Mononuclear cell (primary cell): Measurements from ENCODE around the gene CCDC172. TPM values are rescaled to one million over a fixed set of nuclear protein-coding genes. Genes with fewer than 3 reads are reported as not detected.

ENCODE experiments used
- H3K27me3 ChIP-seq: 2 replicates; pipeline ENCODE4 v1.6.0; 2011; ENCODE audit warnings: low read length, control low read depth; ENCODE audit not compliant: insufficient read depth
- H3K4me1 ChIP-seq: 2 replicates; pipeline ENCODE4 v1.5.1; 2011; ENCODE audit warnings: mild to moderate bottlenecking, low read length, control low read depth; ENCODE audit not compliant: insufficient read depth
- H3K4me3 ChIP-seq: 2 replicates; pipeline ENCODE4 v1.5.1; 2011; ENCODE audit warnings: mild to moderate bottlenecking, low read length, moderate library complexity
- H3K9me3 ChIP-seq: 2 replicates; pipeline ENCODE4 v1.5.1; 2011; ENCODE audit warnings: low read depth, mild to moderate bottlenecking, control low read depth, low read length
- total RNA-seq: library from RNA; depleted of rRNA; stranded (reverse); fragments of >200 nt; gene quantifications from one replicate; pipeline ENCODE4 v1.2.3, GENCODE V29; 2012

CCDC172 gene
- total RNA-seq, 1 donor = not detected

DNA sequence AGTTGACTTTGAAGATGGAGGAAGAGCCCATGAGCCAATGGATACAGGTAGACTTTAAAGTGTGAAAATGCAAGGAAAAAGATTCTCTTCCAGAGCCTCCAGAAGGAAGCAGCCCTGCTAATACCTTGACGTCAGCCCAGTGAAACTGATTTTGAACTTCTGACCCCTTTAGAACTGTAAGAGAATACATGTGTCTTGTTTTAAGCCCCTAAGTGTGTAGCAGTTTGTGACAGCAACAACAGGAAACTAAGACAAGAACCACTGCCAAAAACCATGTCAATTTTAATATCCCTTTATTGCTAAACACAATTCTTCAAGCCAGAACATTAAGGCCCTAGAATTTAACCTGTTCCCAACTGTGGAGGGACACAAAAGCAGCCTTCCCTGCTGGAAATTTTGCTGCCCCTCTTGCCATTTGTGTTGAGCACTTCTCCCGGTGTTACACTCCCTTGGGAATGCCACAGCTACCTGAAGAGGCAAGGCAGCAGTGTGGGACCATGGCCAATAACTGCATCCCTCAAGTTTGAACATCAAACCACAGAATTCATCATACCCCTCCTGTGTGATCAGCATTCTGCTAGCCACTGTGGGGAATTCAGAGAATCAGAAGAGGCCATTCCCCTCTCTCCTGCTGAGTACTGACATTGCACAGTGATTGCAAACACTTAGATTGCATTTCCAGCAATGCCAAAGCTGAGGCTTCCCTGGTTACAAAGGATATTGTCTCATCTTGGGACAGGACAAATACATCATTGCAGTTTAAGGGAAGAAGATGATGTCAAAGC is 12.3 kb upstream of the CCDC172 start:
- Histone ChIP-seq H3K4me1 (no peaks in the 10 kb centered on the region), H3K4me3 (no peak overlapping the region), H3K9me3 (no peaks in the 10 kb centered on the region), H3K27me3 (no peaks in the 10 kb centered on the region)

DNA sequence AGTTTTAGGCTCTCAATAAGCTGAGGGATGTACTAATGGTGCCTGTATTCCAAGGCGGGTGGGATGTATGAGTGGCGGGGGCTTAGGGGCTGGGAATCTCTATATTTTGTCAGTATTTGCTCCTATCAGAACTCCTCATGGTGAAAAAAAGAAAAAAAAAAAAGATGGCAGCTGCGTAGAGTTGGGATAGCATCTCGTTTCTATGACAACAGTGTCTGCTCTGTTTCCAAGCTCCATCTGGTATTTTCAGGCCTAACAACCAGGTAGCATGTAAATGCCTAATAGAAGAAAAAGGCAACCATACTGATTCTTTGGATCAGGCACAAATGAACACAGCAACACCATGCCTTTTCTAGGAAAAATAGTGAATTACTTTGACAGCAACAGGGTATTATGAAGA is 11.7 kb upstream of the CCDC172 start:
- no peaks in the 10 kb centered on the region for H3K4me1 ChIP-seq
- H3K9me3 ChIP-seq = no peaks in the 10 kb centered on the region
- H3K27me3 ChIP-seq = no peaks in the 10 kb centered on the region
- H3K4me3 ChIP-seq = no peak overlapping the region

DNA sequence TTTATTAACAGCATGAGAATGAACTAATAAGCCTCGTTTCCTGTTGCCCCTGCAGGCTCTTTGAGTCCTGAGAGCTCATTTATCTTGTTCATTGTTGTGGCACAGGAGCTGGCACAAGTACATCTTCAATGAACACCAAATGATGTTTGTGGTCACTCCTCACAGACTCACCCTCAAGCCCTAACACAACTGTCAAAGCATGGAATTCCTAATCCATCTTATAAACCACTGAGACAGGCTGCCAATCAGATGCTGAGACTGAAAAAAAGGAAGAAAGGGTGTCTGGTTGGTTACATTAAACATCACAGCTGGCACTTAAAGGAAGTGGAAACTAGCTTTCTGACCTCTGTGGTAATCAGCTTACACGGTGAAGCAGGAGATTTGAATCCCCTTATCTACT is 7.7 kb upstream of the CCDC172 start:
- Histone ChIP-seq H3K9me3 (no peaks in the 10 kb centered on the region), H3K27me3 (no peaks in the 10 kb centered on the region), H3K4me1 (no peaks in the 10 kb centered on the region), H3K4me3 (no peak overlapping the region)

DNA sequence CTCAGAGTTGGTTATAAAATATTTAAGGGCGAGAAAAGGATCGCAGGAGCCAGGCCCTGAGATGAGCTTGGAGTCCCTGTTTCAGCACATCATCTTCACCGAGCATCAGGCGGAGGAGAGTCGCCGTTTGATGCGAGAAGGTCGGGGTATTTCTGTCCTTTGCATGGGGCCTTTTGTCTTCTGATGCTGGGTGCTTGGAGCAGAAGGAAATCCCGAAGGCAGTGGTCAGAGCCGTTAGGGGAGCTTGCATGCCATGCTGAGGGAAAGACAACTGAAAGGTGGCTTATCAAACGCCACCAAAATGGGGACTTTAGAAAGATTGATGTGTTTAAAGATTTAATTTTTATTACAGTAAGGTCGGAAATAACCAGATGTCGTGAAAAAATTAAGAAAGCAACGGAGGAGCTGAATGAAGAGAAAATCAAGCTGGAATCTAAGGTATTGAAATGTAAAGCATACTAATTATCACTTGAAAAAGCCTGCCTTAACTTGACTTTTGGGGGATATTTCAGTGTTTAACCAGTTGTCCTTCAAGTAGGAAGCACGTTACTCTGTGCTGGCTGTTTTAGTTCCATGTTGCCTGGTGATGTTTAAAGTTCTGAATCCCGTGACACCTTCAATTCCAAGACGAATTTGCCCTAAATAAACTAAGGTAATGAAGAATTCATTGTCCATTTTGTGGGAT is 845 bp downstream of the CCDC172 start:
- no peaks in the 10 kb centered on the region for H3K27me3 ChIP-seq
- H3K4me3 ChIP-seq = no peak overlapping the region
- H3K9me3 ChIP-seq = no peaks in the 10 kb centered on the region
- no peaks in the 10 kb centered on the region for H3K4me1 ChIP-seq

DNA sequence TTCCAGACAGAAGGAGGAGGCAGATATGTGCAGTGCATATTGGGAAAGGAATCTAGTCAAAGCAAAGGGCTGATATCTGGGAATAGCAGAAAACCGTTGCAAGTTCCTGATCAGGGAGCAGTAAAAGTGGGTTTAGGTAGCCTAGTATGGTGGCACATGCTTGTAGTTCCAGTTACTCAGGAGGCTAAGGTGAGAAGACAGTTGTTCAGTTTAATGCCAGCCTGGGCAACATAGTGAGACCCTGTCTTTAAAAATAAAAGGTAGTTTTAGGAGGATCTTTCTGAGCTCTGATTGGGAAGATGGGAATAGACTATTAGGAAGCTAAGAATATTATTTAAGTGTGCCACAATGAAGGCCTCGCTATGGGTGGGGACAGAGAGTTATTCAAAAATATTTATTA is 1.7 kb downstream of the CCDC172 start:
- Histone ChIP-seq H3K9me3 (no peaks in the 10 kb centered on the region), H3K4me3 (no peak overlapping the region), H3K4me1 (no peaks in the 10 kb centered on the region), H3K27me3 (no peaks in the 10 kb centered on the region)

DNA sequence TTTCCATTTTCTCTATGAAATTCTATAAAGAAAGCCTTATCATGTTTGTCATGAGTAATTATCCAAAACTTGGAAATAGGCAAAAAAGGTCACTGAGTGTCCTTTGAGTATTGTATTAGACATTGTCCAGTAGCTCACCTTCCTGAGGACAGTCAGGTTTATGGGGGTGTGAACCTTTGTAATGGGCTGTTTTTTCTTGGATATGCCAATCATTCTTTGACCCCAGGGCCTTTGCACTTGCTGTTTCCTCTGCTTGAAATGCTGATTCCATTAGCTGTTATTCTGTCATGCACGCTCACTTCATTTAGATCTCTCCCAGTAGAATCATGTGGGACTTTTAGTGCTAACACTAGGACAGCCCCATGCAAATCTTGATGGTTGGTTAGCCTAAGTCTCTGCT is 4.9 kb downstream of the CCDC172 start:
- no peaks in the 10 kb centered on the region for H3K27me3 ChIP-seq
- no peaks in the 10 kb centered on the region for H3K4me1 ChIP-seq
- no peak overlapping the region for H3K4me3 ChIP-seq
- no peaks in the 10 kb centered on the region for H3K9me3 ChIP-seq

DNA sequence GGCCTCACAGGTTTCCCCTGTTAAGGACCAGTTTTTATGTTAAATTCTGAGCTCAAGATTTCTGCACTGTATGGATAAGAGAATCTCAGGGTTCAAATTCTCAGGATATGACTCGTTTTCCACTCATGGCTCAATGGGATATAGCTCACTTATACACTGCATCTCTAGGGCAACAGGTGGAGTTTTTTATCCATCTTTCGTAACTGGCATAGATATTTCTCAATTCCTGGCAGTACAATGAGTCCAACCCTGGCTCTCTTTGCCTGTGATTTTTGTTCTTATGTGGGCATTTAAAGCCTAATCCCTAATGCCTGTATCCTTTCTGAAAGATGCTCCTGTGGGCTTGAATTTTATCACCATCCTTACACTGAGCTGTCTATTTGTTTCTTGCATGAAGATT is 7.6 kb downstream of the CCDC172 start:
- Histone ChIP-seq H3K9me3 (no peaks in the 10 kb centered on the region), H3K4me3 (no peak overlapping the region), H3K4me1 (no peaks in the 10 kb centered on the region), H3K27me3 (no peaks in the 10 kb centered on the region)

DNA sequence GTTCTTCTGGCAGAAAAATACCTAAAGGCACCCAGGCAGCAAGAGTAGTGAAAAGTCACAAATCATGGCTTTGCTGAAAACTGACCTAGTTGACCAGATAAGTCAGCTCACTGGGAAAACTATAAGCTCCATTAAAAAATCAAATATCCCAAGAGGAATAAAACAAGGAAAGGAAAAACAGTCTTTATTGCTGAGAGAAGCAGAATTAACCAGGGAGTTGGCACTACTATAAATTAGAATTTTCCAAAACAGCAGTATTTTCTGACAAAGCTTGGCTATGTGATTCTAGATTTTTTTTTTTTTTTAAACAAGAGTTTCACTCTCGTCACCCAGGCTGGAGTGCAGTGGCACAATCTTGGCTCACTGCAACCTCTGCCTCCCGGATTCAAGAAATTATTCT is 12.6 kb downstream of the CCDC172 start:
- H3K9me3 ChIP-seq = no peaks in the 10 kb centered on the region
- no peaks in the 10 kb centered on the region for H3K4me1 ChIP-seq
- H3K27me3 ChIP-seq = no peaks in the 10 kb centered on the region
- no peak overlapping the region for H3K4me3 ChIP-seq

DNA sequence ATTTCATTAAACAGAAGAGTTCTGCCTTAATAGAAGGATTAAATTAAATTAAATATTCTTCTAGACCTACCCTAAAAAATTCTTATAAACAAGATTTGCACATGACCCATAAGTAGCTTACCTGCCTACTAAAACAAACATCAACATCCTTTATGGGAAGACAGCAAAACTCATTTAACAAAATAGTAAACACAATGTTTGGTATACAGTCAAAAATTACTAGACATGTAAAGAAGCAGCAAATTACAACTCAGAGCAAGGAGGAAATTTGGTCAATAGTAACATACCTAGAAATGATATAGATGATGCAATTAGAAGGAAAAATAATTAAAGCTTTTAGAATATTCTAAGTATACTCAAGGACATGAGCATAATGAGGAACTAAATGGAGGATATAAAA is 27.9 kb downstream of the CCDC172 start:
- Histone ChIP-seq H3K4me3 (no peak overlapping the region), H3K27me3 (no peaks in the 10 kb centered on the region), H3K4me1 (no peaks in the 10 kb centered on the region), H3K9me3 (no peaks in the 10 kb centered on the region)

DNA sequence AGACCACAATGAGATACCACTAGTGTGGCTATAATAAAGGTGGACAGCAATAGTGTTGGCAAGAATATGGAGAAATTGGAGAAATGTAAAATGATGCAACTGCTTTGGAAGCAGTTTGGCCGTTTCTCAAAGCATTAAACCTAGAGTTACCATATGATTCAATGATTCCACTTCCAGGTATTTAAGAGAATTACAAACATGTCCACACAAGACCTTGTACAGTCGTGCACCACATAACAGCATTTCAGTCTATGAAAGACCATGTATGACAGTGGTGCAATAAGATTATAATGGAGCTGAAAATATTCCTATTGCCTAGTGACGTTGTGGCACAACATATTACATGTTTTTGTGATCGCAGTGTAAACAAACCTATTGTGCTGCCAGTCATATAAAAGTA is 29.6 kb downstream of the CCDC172 start:
- Histone ChIP-seq H3K4me3 (no peak overlapping the region), H3K9me3 (no peaks in the 10 kb centered on the region), H3K4me1 (no peaks in the 10 kb centered on the region), H3K27me3 (no peaks in the 10 kb centered on the region)

DNA sequence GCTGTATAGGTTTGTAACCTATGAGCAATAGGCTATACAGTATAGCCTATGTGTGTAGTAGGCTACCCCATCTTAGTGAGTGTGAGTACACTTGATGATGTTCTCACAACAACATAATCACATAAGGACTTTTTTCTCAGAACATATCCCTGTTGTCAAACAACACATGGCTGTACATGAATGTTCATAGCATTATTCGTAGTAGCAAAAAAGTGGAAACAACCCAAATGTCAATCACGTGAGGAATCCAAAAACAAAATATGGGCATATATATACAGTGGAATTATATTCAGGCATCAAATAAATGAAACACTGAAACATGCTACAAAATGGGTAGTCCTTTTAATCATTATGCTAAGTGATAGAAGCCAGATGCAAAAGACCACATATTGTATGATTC is 31.1 kb downstream of the CCDC172 start:
- Histone ChIP-seq H3K4me1 (no peaks in the 10 kb centered on the region), H3K4me3 (no peak overlapping the region), H3K9me3 (no peaks in the 10 kb centered on the region), H3K27me3 (no peaks in the 10 kb centered on the region)

DNA sequence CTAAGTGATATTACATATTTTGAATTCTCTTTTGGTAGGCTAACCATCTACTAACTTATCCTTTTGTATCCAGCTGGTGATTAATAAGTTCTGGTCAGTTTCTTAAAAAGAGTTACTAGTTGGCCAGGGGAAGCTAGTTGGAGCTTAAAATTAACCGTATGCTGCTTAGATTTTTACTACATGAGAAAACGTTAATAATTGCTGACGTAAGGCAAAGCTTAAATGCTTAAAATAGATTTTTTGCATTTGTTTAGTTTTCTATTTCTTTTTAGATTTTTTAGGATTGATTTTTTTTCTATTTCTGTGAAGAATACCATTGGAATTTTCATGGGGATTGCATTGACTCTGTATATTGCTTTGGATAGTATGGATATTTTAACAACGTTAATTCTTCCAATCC is 32.6 kb downstream of the CCDC172 start:
- Histone ChIP-seq H3K27me3 (no peaks in the 10 kb centered on the region), H3K9me3 (no peaks in the 10 kb centered on the region), H3K4me1 (no peaks in the 10 kb centered on the region), H3K4me3 (no peak overlapping the region)

DNA sequence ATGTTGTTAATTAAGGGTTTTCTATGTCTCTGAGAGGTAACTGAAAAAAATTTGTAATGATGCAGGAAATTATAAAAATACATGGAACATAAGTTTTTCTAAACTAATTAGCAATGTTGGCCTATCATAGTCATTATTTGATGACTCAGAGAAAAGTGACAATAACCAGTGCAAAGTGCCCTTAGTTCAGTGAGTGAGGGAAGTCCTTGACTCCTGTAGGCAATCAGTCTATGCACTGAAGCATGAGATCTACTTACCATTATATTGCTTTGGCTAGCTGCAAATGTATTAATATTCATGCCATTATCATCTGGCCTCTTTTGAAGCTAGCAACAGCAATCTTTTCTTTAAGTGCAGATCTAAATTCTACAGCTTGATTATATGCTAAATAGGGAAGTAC is 40.6 kb downstream of the CCDC172 start:
- Histone ChIP-seq H3K9me3 (no peaks in the 10 kb centered on the region), H3K4me3 (no peak overlapping the region), H3K27me3 (no peaks in the 10 kb centered on the region), H3K4me1 (no peaks in the 10 kb centered on the region)

DNA sequence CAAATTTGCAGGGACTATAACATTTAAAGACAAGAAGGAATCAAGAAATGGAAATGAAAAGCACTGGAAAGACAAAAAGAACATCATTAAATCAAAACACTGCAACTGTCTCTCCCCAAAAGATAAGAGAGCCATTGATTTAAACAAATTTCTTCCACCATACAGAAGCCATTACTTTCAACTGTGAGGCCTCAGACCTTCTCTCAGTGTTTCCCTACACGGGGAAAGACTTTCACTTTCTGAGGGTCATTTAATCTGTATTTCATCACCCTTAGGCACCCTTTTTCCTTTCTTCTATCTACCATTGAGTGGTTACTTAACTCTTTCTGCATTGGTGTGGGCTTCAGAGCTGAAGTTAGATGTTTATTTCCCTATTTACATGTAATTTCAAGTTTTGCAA is 47.5 kb downstream of the CCDC172 start:
- H3K4me1 ChIP-seq = no peaks in the 10 kb centered on the region
- H3K4me3 ChIP-seq = no peak overlapping the region
- no peaks in the 10 kb centered on the region for H3K9me3 ChIP-seq
- no peaks in the 10 kb centered on the region for H3K27me3 ChIP-seq

DNA sequence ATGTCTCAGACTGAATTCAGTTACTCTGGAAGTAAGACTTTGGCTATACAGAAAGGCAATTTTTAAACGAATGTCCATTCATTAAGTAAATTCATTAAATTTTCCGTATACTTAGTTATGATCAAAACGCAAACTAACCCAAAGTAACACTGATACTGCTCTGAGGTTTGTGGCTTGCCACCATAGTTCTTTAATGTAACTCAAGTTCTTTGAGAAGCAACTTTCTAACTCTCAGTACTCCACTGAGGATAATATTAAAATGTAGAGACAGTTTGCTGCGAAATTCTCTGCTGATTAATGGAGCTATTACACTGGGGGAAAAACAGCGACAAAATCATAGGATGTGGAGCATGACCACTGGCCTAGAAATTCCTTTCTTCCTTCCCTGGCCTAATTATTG is 58.0 kb downstream of the CCDC172 start:
- no peaks in the 10 kb centered on the region for H3K4me1 ChIP-seq
- no peaks in the 10 kb centered on the region for H3K9me3 ChIP-seq
- H3K27me3 ChIP-seq = no peaks in the 10 kb centered on the region
- no peak overlapping the region for H3K4me3 ChIP-seq

DNA sequence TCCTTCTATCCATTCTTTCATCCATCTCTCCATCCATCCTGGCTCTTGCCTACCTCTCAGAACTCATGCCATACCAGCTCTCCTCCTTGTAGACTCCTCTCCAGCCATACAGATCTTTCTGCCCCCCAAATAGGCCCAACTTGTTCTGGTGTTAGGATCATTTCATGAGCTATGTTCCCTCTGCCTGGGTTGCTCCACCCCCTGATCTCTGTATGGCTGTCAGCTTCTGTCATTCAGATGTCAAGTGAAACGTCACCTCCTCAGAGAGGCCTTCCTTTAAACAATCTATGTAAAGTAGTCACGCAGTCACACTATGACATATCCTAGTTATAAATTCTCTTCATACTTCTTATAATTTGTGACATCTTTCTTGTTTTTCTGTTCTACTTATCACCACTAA is 61.1 kb downstream of the CCDC172 start:
- Histone ChIP-seq H3K27me3 (no peaks in the 10 kb centered on the region), H3K4me1 (no peaks in the 10 kb centered on the region), H3K9me3 (no peaks in the 10 kb centered on the region), H3K4me3 (no peak overlapping the region)
